ENCODE data around the gene AP1M1.

DNA sequence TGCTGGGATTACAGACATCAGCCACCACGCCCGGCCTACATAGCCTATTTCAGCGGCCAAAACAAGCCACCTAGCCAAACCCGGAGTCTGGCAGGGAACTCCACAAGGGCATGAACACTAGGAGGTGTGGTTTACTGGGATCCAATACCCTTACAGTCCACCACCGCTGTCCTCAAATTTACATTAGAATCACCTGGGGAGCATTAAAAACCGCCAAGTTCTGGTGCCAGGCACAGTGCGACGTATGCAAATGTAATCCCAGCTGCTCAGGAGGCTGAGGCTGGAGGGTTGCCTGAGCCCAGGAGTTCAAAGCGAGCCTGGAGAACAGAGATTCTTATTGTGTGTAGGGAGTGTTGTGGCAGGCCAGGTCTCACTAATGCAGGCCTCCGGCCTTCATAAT lies 4.2 kb upstream of the AP1M1 start:
- TF ChIP-seq, protein P1, sequence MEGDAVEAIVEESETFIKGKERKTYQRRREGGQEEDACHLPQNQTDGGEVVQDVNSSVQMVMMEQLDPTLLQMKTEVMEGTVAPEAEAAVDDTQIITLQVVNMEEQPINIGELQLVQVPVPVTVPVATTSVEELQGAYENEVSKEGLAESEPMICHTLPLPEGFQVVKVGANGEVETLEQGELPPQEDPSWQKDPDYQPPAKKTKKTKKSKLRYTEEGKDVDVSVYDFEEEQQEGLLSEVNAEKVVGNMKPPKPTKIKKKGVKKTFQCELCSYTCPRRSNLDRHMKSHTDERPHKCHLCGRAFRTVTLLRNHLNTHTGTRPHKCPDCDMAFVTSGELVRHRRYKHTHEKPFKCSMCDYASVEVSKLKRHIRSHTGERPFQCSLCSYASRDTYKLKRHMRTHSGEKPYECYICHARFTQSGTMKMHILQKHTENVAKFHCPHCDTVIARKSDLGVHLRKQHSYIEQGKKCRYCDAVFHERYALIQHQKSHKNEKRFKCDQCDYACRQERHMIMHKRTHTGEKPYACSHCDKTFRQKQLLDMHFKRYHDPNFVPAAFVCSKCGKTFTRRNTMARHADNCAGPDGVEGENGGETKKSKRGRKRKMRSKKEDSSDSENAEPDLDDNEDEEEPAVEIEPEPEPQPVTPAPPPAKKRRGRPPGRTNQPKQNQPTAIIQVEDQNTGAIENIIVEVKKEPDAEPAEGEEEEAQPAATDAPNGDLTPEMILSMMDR (IDR thresholded peaks at IDR 0.05), result no peak
- no peak for TF ChIP-seq POLR2A (IDR thresholded peaks at IDR 0.05)
